K562 (cell line): Measurements from ENCODE around the gene FRMD4A. TPM values are rescaled to one million over a fixed set of nuclear protein-coding genes. Genes with fewer than 3 reads are reported as not detected.

Experiments used
- ATAC-seq: fragments of 200-7000 bp; cut with Tn5 transposase; 3 replicates; pipeline ENCODE4 v1.9.1; 2020; ENCODE audit warnings: moderate library complexity
- BruUV-seq: library from RNA; stranded (reverse); fragments of 400-500 nt; replicated peaks from 2 replicates; lab custom pipeline; 2021; lab: Mats Ljungman, UMichigan
- CTCF ChIA-PET: fragments of 300-600 bp; formaldehyde crosslinking; extraction: SDS; loops from one replicate; lab custom pipeline; 2021; ENCODE audit warnings: low intra/inter-chr PET ratio; lab: Yijun Ruan, JAX
- POLR2A ChIA-PET: fragments of 300-600, 350-650 bp; sonication (Branson Sonifier 250); formaldehyde crosslinking; extraction: SDS; loops from one replicate; lab custom pipeline; 2021; ENCODE audit warnings: antibody characterized with exemption, inconsistent platforms; lab: Yijun Ruan, JAX
- DNase-seq, 4 experiments: peaks; one replicate each; pipeline versions ENCODE4 v3.0.0 to v3.0.0-alpha.2; 2011 to 2018; ENCODE audit warnings: low spot score in 3 of 4, mixed read lengths in 3 of 4; ENCODE audit errors: extremely low read depth in 1 of 4
- FAIRE-seq: peaks from 2 replicates; lab custom pipeline; 2011; peaks lifted over from hg19 to GRCh38; lab: Jason Lieb, UNC
- H2AFZ ChIP-seq: 2 replicates; pipeline ENCODE4 v1.6.0; 2011; ENCODE audit warnings: low read depth, low read length, control low read depth, inconsistent platforms
- H3K27ac ChIP-seq: fragments of 200-600 bp; 3 replicates; pipeline ENCODE4 v1.8.0; 2011; ENCODE audit warnings: low read depth, mild to moderate bottlenecking, control low read depth, inconsistent platforms, low read length, moderate library complexity, mixed read lengths; ENCODE audit errors: extremely low read depth
- H3K27me3 ChIP-seq, 2 experiments: fragments of 300-600 bp in 1 of 2; 2 replicates in 1 of 2; 3 replicates in 1 of 2; pipeline versions ENCODE4 v1.6.0 to v1.8.0; 2011; ENCODE audit warnings: inconsistent platforms in 2 of 2, low read length in 2 of 2, mild to moderate bottlenecking in 1 of 2, mixed read lengths in 1 of 2, moderate library complexity in 1 of 2; ENCODE audit not compliant: control insufficient read depth in 2 of 2, insufficient read depth in 2 of 2
- H3K36me3 ChIP-seq: fragments of 300-600 bp; 3 replicates; pipeline ENCODE4 v1.8.0; 2011; ENCODE audit warnings: mild to moderate bottlenecking, low read length, inconsistent platforms; ENCODE audit not compliant: control insufficient read depth, insufficient read depth
- H3K4me1 ChIP-seq, 2 experiments: fragments of 200-600 bp in 1 of 2; replicated peaks in 1 of 2; 2 replicates in 1 of 2; 3 replicates in 1 of 2; pipeline versions ENCODE4 v1.5.1 to v1.8.0; 2011; ENCODE audit warnings: inconsistent platforms in 2 of 2, low read length in 2 of 2, mild to moderate bottlenecking in 1 of 2, mixed read lengths in 1 of 2, moderate library complexity in 1 of 2; ENCODE audit not compliant: control insufficient read depth in 2 of 2, insufficient read depth in 2 of 2
- H3K4me2 ChIP-seq: 2 replicates; pipeline ENCODE4 v1.6.1; 2011; ENCODE audit warnings: low read length, control low read depth, inconsistent platforms, mixed read lengths; ENCODE audit not compliant: insufficient read depth
- H3K4me3 ChIP-seq: fragments of 200-600 bp; sonication (generic), shearing (Covaris generic); 2 replicates; pipeline ENCODE4 v1.5.1; 2016; ENCODE audit warnings: control low read depth, inconsistent platforms
- H3K79me2 ChIP-seq: fragments of 200-600 bp; 3 replicates; pipeline ENCODE4 v1.8.0; 2011; ENCODE audit warnings: low read length, inconsistent platforms; ENCODE audit not compliant: control insufficient read depth, insufficient read depth
- H3K9ac ChIP-seq, 2 experiments: 2 replicates each; pipeline versions ENCODE4 v1.6.0 to v1.6.1; 2011; ENCODE audit warnings: low read depth in 2 of 2, low read length in 2 of 2, control low read depth in 1 of 2, inconsistent platforms in 1 of 2, mild to moderate bottlenecking in 1 of 2, mixed read lengths in 1 of 2; ENCODE audit not compliant: insufficient read depth in 1 of 2
- H3K9me1 ChIP-seq: one replicate; pipeline ENCODE4 v1.6.0; 2011; ENCODE audit warnings: inconsistent platforms, mild to moderate bottlenecking, low read length, moderate library complexity; ENCODE audit not compliant: control insufficient read depth, insufficient read depth
- H3K9me3 ChIP-seq: replicated peaks from 2 replicates; pipeline ENCODE4 v1.5.1; 2011; ENCODE audit warnings: low read depth, low read length, inconsistent platforms; ENCODE audit not compliant: control insufficient read depth, insufficient read depth
- H4K20me1 ChIP-seq: replicated peaks from 2 replicates; pipeline ENCODE4 v1.6.1; 2011; ENCODE audit warnings: low read length, inconsistent platforms, mixed read lengths; ENCODE audit not compliant: control insufficient read depth, insufficient read depth
- MAFG ChIP-seq: fragments of 450-650 bp; conservative IDR thresholded peaks from 2 replicates; pipeline ENCODE4 v1.6.1; 2016; ENCODE audit warnings: missing genetic modification characterization, missing compliant biosample characterization
- PYGO2 ChIP-seq: fragments of 450-650 bp; IDR thresholded peaks from 2 replicates; pipeline ENCODE4 v1.6.1; 2016; ENCODE audit warnings: mild to moderate bottlenecking, missing genetic modification characterization, moderate library complexity, missing compliant biosample characterization
- ZFPM2 ChIP-seq: fragments of 250-450 bp; sonication (Bioruptor Pico); IDR thresholded peaks from 2 replicates; pipeline ENCODE4 v1.5.1; 2022; ENCODE audit warnings: mild to moderate bottlenecking
- ZNF780A ChIP-seq: fragments of 250-450 bp; sonication (Bioruptor Pico); IDR thresholded peaks from 2 replicates; pipeline ENCODE4 v1.5.0; 2021; ENCODE audit warnings: mild to moderate bottlenecking
- WGBS: fragments of 100-300 bp; shearing (Covaris generic); methylation state at CpG from one replicate; pipeline ENCODE4 v1.1.6; 2016; ENCODE audit warnings: low coverage, mixed read lengths; ENCODE audit not compliant: insufficient coverage; ENCODE audit errors: missing lambda C conversion rate; 5-methylcytosine and 5-hydroxymethylcytosine counted together
- in situ Hi-C: fragments of 300-500 bp; cut with MboI; formaldehyde crosslinking; loops from 4 replicates; pipeline ENCODE4 v1.15.0; 2018; ENCODE audit warnings: inconsistent platforms, mixed read lengths
- intact Hi-C: fragments of 100-400 bp; cut with micrococcal nuclease; formaldehyde crosslinking; loops from 2 replicates; pipeline ENCODE4 v1.14.2; 2022
- polyA plus RNA-seq, 8 experiments: library from polyadenylated mRNA; depleted of rRNA in 4 of 8; stranded (reverse) in 5 of 8; unstranded in 3 of 8; fragments of >200 nt; fragmentation: Nextera tagmentation in 2 of 8; fragmentation: Illumina TruSeq in 1 of 8; extraction: Ambion mirVana in 2 of 8; extraction: Trizol in 1 of 8; gene quantifications; 2 replicates each; pipeline versions ENCODE4 v1.2.1 to v1.2.3, GENCODE V29; 2011 to 2014; ENCODE audit warnings: inconsistent platforms in 1 of 8, missing spikeins in 1 of 8
- total RNA-seq, 7 experiments: library from RNA; depleted of rRNA in 6 of 7; stranded (reverse); fragments of >200 nt in 6 of 7; fragmentation: Illumina TruSeq in 2 of 7; extraction: Trizol in 2 of 7; gene quantifications; 2 replicates each; pipeline versions ENCODE4 v1.2.1 to v1.2.3, GENCODE V29; 2011 to 2021; ENCODE audit warnings: low replicate concordance in 1 of 7
- TF ChIP-seq, protein P1 (sequence below): fragments of 450-650 bp; formaldehyde crosslinking; conservative IDR thresholded peaks from 2 replicates; pipeline ENCODE4 v1.4.0; 2022; ENCODE audit warnings: mild to moderate bottlenecking, missing genetic modification characterization

FRMD4A gene
- total and polyA plus RNA-seq, 9 of the 15 experiments (the other 6 are each of a cell fraction or from before 2014, with no cell fraction given) = 0.80 to 5.2 (median 3.0) TPM

GRCh38 chr10:14158575-14158974 lies 172.1 kb downstream of the FRMD4A start (continued):
- TF ChIP-seq ZFPM2 (CRISPR knock-in tag) (no peak), MAFG (no peak)

GRCh38 chr10:14156104-14156503 lies 174.6 kb downstream of the FRMD4A start:
- WGBS = 1% methylated on average over 5 of the region's 5 CpGs
- no peak overlapping the region for H3K4me3 ChIP-seq
- H4K20me1 ChIP-seq = no peaks in the 10 kb centered on the region
- in situ Hi-C loops (no loop called here), intact Hi-C loops (no loop called here)
- H3K27ac ChIP-seq = no peak overlapping the region
- no peak overlapping the region for H3K4me2 ChIP-seq
- BruUV-seq = no TSS peak
- POLR2A ChIA-PET = no interaction called here
- CTCF ChIA-PET = no interaction called here
- H3K27me3 ChIP-seq = peaks cover 0 to 17% of the 10 kb centered on the region in 2 experiments; a peak in 2 of 5 replicates
- H3K4me1 ChIP-seq = no peaks in the 10 kb centered on the region
- H3K9ac ChIP-seq = no peak overlapping the region
- H3K9me1 ChIP-seq = no peaks in the 10 kb centered on the region
- TF ChIP-seq, protein P1, sequence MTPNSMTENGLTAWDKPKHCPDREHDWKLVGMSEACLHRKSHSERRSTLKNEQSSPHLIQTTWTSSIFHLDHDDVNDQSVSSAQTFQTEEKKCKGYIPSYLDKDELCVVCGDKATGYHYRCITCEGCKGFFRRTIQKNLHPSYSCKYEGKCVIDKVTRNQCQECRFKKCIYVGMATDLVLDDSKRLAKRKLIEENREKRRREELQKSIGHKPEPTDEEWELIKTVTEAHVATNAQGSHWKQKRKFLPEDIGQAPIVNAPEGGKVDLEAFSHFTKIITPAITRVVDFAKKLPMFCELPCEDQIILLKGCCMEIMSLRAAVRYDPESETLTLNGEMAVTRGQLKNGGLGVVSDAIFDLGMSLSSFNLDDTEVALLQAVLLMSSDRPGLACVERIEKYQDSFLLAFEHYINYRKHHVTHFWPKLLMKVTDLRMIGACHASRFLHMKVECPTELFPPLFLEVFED (CRISPR knock-in tag) = no peak
- no peak for TF ChIP-seq ZNF780A (CRISPR knock-in tag)
- TF ChIP-seq PYGO2 (tag) = no peak
- H3K79me2 ChIP-seq = no peaks in the 10 kb centered on the region
- DNase-seq = no peak
- H3K9me3 ChIP-seq = no peaks in the 10 kb centered on the region
- H3K36me3 ChIP-seq = no peaks in the 10 kb centered on the region
- no peak for ATAC-seq
- no peak for FAIRE-seq
- H2AFZ ChIP-seq = no peak overlapping the region
